Stimulated activated CD4-positive, alpha-beta T cell treated with anti-CD3 and anti-CD28 coated beads, Interleukin-15, amount 100 ng/mL, for 48 hours (primary cell): ENCODE data around the gene KIF4B.

Experiments
- DNase-seq, 2 donors: peaks; one replicate each; pipeline ENCODE4 v3.0.0-alpha.2; 2020; ENCODE audit warnings: low read depth in 2 of 2

KIF4B gene

DNA sequence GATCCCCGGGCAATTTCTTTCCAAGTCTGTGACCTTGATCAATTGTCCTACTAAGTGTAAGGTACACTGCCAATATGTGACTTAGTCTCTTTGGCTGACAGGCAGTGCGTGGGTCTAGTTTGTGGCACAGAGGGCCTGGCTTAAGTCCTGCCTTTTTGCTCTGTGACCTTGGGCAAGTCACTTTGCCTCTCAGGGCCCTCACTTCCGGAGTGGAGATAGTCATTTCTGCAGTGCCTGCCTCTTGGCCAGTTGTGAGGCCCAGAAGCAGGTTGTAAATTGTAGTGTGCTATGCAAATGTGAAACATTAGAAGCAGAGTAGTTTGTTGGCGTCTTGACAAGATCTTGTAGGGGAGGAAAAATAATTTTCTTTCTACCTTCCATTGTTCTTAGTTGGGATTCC lies 39.0 kb downstream of the KIF4B start:
- no peak for DNase-seq

DNA sequence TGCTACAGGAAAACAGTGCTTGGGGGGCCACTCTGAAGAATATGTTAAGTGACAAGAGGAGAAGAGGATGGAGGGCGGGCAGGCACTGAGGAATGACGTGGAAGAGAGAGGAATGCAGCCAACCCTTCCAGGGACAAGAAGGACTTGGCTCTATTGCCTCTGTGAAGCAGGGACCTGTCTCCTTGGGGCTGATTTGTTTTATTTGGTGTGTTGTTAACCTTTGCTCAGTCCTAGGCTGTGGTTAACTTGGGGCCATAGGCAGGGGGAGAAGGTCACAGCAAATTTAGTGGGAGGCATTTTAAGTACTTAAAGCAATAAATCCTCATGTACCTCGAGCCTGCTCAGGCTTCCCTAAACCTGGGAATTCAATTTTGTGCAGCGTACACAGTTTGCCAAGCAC lies 39.9 kb downstream of the KIF4B start:
- DNase-seq, result no peak

DNA sequence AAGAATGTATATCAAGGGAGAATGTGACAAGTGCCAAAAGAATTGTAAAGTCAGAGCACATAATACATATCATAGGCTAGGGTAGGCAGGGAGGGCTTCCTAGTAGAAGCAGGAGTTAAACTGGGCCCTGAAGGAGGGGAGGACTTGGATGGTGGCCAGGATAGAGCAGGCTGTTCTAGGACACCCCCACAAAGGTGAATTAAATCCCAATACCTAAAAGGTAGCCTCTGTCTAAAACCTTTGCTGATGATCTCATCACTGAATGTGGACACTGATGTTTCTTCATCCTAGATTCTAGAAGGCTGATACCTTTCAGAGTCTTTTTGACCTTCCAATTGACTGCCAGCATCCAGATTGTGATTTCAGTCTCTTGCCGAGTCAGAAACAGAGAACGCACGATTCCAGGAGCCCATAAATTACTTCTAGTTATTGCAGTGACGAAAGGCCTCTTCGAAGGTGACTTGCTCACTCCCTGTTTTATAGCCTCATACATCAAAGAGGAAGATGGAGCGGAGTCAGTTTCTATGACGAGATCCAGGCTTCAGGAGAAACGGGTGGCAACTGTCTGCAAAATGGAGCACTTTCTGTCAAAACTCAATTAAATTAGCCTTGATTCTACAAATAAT lies 43.2 kb downstream of the KIF4B start:
- DNase-seq, result no peak

DNA sequence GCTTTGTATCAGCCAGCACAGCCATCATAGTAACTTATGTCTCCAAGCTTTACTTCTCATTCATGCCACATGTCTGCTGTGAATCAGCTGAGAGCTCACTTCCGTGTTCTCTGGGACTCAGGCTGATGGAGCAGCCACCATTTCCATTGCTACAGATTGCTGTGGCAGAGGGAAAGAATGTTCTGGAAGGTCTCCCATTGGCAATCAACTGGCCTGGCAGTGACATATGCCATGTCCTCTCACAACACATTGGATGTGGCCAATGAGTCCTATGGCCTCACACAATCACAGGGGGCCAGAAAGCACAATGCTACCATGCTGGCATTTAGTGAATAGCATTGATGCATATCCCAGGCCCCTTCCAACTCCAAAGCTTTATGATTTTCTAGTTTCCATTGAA lies 44.1 kb downstream of the KIF4B start:
- DNase-seq, result no peak

DNA sequence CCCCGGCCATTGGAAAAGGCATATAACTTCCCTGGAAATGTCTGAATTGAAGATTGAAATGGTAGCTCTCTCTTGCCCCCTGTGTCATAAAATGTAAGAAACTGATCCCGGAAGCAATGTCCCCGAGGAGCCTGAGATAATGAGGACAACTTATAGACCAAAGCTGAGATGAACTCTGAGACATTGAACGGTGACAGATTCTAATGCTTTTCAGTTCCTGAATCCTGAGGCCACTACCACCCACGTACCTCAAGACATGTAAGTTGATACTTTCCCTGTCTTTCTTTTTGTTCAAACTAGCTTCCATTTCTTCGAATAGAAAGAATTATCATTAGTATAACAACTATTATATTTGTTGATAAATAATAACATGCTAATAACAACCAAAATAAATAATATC lies 51.0 kb downstream of the KIF4B start:
- DNase-seq, result no peak

DNA sequence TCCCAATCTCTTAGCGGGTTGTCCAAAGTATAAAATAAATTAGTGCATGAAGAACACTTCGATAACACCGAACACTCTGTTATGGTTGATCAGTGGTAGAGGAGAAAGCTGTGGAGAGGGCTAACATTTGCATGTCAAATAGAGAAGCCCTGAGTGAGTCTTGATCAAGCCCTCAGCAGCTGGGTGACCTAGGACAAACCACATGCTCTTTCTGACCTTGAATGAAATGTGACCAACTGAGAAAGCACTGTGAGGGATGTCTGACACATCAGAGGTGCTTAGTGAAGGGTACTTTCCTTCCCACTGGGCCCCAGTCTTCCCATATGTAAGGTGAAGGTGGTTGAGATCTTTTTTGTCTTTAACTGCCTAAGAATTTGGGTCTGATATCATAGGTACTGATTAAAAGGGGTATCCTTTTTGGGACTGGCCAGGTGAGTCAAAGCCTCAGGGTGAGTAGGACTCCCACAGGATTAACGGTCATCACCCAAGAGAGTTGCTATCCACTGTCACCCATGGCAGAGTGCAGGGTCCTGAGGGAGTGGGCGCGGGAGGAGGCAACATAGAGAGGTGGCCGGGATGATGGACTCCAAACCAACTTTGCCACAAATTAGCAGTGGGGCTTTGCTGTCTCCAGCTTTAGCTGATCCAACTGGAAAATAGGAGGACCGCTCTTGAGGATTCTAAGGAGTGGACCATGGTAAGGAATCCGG lies 53.5 kb downstream of the KIF4B start:
- no peak for DNase-seq
